Smooth muscle cell (in vitro differentiated cells): ENCODE results near the gene ZNF775. TPM values are rescaled to one million over a fixed set of nuclear protein-coding genes. Genes with fewer than 3 reads are reported as not detected.

Experiments
- DNase-seq: peaks from one replicate; lab custom pipeline; 2025; ENCODE audit not compliant: unreplicated experiment; lab: John Stamatoyannopoulos, UW
- H2AFZ ChIP-seq: fragments of 200-600 bp; sonication (generic); 2 replicates; pipeline ENCODE4 v1.6.0; 2016; ENCODE audit warnings: antibody characterized with exemption, low read depth, mild to moderate bottlenecking
- H3F3A ChIP-seq: fragments of 200-600 bp; sonication (generic); 2 replicates; pipeline ENCODE4 v1.6.0; 2017; ENCODE audit warnings: antibody characterized with exemption, low read depth
- H3K27ac ChIP-seq: fragments of 200-600 bp; sonication (generic); 2 replicates; pipeline ENCODE4 v1.5.1; 2016; ENCODE audit warnings: low read depth, mild to moderate bottlenecking
- H3K27me3 ChIP-seq: fragments of 200-600 bp; sonication (generic); 2 replicates; pipeline ENCODE4 v1.6.1; 2016; ENCODE audit warnings: low read depth, mild to moderate bottlenecking
- H3K36me3 ChIP-seq: fragments of 200-600 bp; sonication (generic); 2 replicates; pipeline ENCODE4 v1.5.1; 2016; ENCODE audit warnings: low read depth
- H3K4me1 ChIP-seq: fragments of 200-600 bp; sonication (generic); 2 replicates; pipeline ENCODE4 v1.5.1; 2016; ENCODE audit warnings: low read depth
- H3K4me2 ChIP-seq: fragments of 200-600 bp; sonication (generic); 2 replicates; pipeline ENCODE4 v1.6.0; 2016; ENCODE audit warnings: mild to moderate bottlenecking
- H3K4me3 ChIP-seq: fragments of 200-600 bp; sonication (generic); 2 replicates; pipeline ENCODE4 v1.5.1; 2016; ENCODE audit warnings: mild to moderate bottlenecking
- H3K79me2 ChIP-seq: fragments of 200-600 bp; sonication (generic); 2 replicates; pipeline ENCODE4 v1.6.0; 2016; ENCODE audit warnings: low read depth, mild to moderate bottlenecking
- H3K9ac ChIP-seq: fragments of 200-600 bp; sonication (generic); 2 replicates; pipeline ENCODE4 v1.6.0; 2016; ENCODE audit warnings: low read depth
- H3K9me3 ChIP-seq: fragments of 200-600 bp; sonication (generic); replicated peaks from 2 replicates; pipeline ENCODE4 v1.5.1; 2016; ENCODE audit warnings: low read depth
- H4K20me1 ChIP-seq: fragments of 200-600 bp; sonication (generic); 2 replicates; pipeline ENCODE4 v1.6.0; 2016; ENCODE audit warnings: low read depth
- CTCF ChIP-seq: fragments of 200-600 bp; sonication (generic); IDR thresholded peaks from 2 replicates; pipeline ENCODE4 v1.5.1; 2017; ENCODE audit warnings: borderline replicate concordance, mild to moderate bottlenecking, antibody characterized with exemption; ENCODE audit not compliant: insufficient read depth, poor library complexity, severe bottlenecking
- WGBS: methylation state at CpG from one replicate; pipeline ENCODE4 v1.1.7; 2016; ENCODE audit warnings: low lambda C conversion rate; 5-methylcytosine and 5-hydroxymethylcytosine counted together
- polyA plus RNA-seq: library from polyadenylated mRNA; unstranded; fragments of >200 nt; fragmentation: Nextera tagmentation; extraction: Ambion mirVana; gene quantifications from 2 replicates; pipeline ENCODE4 v1.2.1, GENCODE V29; 2016
- total RNA-seq: library from RNA; depleted of rRNA; stranded (reverse); fragments of >200 nt; gene quantifications from 2 replicates; pipeline ENCODE4 v1.2.3, GENCODE V29; 2014

The ZNF775 gene
- total and polyA plus RNA-seq, 2 experiments from 2014 or later: 5.9 to 23.8 TPM

GRCh38 chr7:150406312-150406566, 27.1 kb downstream of the ZNF775 start:
- Histone ChIP-seq H3K9ac (no peak overlapping the region), H3K4me2 (peak overlapping the region; percentile 93)

GRCh38 chr7:150406567-150407421, 27.7 kb downstream of the ZNF775 start:
- WGBS: 71% methylated on average over 10 of the region's 10 CpGs
- no peaks in the 10 kb centered on the region for H3K27me3 ChIP-seq
- H2AFZ ChIP-seq: no peak overlapping the region
- peaks cover 26% of the 10 kb centered on the region for H3K4me1 ChIP-seq
- H3K4me2 ChIP-seq: peak overlapping the region; percentile 93
- DNase-seq: no peak
- H3K27ac ChIP-seq: no peak overlapping the region
- no peaks in the 10 kb centered on the region for H4K20me1 ChIP-seq
- no peaks in the 10 kb centered on the region for H3K9me3 ChIP-seq
- no peak overlapping the region for H3K4me3 ChIP-seq
- H3F3A ChIP-seq: peaks cover 3% of the 10 kb centered on the region
- no peaks in the 10 kb centered on the region for H3K36me3 ChIP-seq
- TF ChIP-seq CTCF: no peak
- no peaks in the 10 kb centered on the region for H3K79me2 ChIP-seq
- H3K9ac ChIP-seq: no peak overlapping the region

More at GRCh38 chr7:150406312-150406566, 27.1 kb downstream of the ZNF775 start:
- WGBS: 20% methylated on average over 2 of the region's 2 CpGs
- no peak for TF ChIP-seq CTCF
- Histone ChIP-seq H3K4me3 (peak overlapping the region; percentile 72), H4K20me1 (no peaks in the 10 kb centered on the region), H3K27me3 (no peaks in the 10 kb centered on the region), H3K27ac (no peak overlapping the region), H3K79me2 (no peaks in the 10 kb centered on the region), H2AFZ (no peak overlapping the region), H3K4me1 (peaks cover 31% of the 10 kb centered on the region), H3K9me3 (no peaks in the 10 kb centered on the region), H3K36me3 (no peaks in the 10 kb centered on the region), H3F3A (peaks cover 3% of the 10 kb centered on the region)
- DNase-seq: no peak

- Histone ChIP-seq H3K4me1 (peaks cover 20% of the 10 kb centered on the region), H3K9ac (no peak overlapping the region), H3K36me3 (no peaks in the 10 kb centered on the region), H2AFZ (no peak overlapping the region), H3K27ac (no peak overlapping the region), H4K20me1 (no peaks in the 10 kb centered on the region), H3K4me2 (no peak overlapping the region), H3F3A (peaks cover 3% of the 10 kb centered on the region), H3K27me3 (no peaks in the 10 kb centered on the region), H3K4me3 (no peak overlapping the region), H3K79me2 (no peaks in the 10 kb centered on the region), H3K9me3 (no peaks in the 10 kb centered on the region)
- TF ChIP-seq CTCF: no peak
- no peak for DNase-seq
- 95% methylated on average over 76 of the region's 91 CpGs for WGBS
Measured at GRCh38 chr7:150407588-150408392, 28.7 kb downstream of the ZNF775 start.
